Skeletal muscle tissue (tissue), 4 donors: ENCODE measurements around the gene SPTLC2. TPM values are rescaled to one million over a fixed set of nuclear protein-coding genes. Genes with fewer than 3 reads are reported as not detected.

Experiments used
- H3K27ac ChIP-seq: one replicate; pipeline ENCODE4 v1.7.0; 2013; ENCODE audit warnings: mild to moderate bottlenecking, low read depth, low read length, inconsistent platforms
- H3K27me3 ChIP-seq, 3 donors: one replicate each; pipeline ENCODE4 v1.7.0; 2013; ENCODE audit warnings: low read length in 3 of 3; ENCODE audit not compliant: control insufficient read depth in 3 of 3, insufficient read depth in 3 of 3
- H3K36me3 ChIP-seq, 3 donors: one replicate each; pipeline ENCODE4 v1.7.0; 2013; ENCODE audit warnings: low read length in 3 of 3; ENCODE audit not compliant: control insufficient read depth in 3 of 3, insufficient read depth in 3 of 3
- H3K4me1 ChIP-seq, 3 donors: one replicate each; pipeline ENCODE4 v1.7.0; 2013; ENCODE audit warnings: low read length in 3 of 3, mild to moderate bottlenecking in 3 of 3; ENCODE audit not compliant: control insufficient read depth in 3 of 3, insufficient read depth in 3 of 3
- H3K4me3 ChIP-seq, 3 donors: one replicate each; pipeline ENCODE4 v1.7.0; 2013; ENCODE audit warnings: low read length in 3 of 3
- H3K9ac ChIP-seq, 3 donors: one replicate each; pipeline ENCODE4 v1.7.0; 2013; ENCODE audit warnings: low read length in 3 of 3, mild to moderate bottlenecking in 3 of 3, moderate library complexity in 2 of 3, low read depth in 1 of 3
- H3K9me3 ChIP-seq, 3 donors: one replicate each; pipeline ENCODE4 v1.7.0; 2013; ENCODE audit warnings: low read length in 3 of 3; ENCODE audit not compliant: control insufficient read depth in 3 of 3
- total RNA-seq: library from RNA; depleted of rRNA; stranded (reverse); fragments of >200 nt; gene quantifications from one replicate; pipeline ENCODE4 v1.2.3, GENCODE V29; 2014
- donor health status: Osteomylitis.

SPTLC2 gene
- total RNA-seq, 1 donor from 2014 or later, result 20.4 TPM

- H3K27ac ChIP-seq, result no peak overlapping the region
- peaks cover 4 to 15% (median 5%) of the 10 kb centered on the region in 3 donors for H3K4me1 ChIP-seq
- no peaks in the 10 kb centered on the region for H3K27me3 ChIP-seq
- no peaks in the 10 kb centered on the region for H3K9me3 ChIP-seq
- peaks cover 0 to 8% (median 0%) of the 10 kb centered on the region in 3 donors for H3K36me3 ChIP-seq
- H3K4me3 ChIP-seq, result no peak overlapping the region
- H3K9ac ChIP-seq, result no peak overlapping the region
Measured at GRCh38 chr14:77579780-77580179, 36.7 kb downstream of the SPTLC2 start.

- H3K4me3 ChIP-seq, result no peak overlapping the region
- no peaks in the 10 kb centered on the region for H3K9me3 ChIP-seq
- no peak overlapping the region for H3K9ac ChIP-seq
- peaks cover 0 to 8% (median 0%) of the 10 kb centered on the region in 3 donors for H3K36me3 ChIP-seq
- H3K27ac ChIP-seq, result no peak overlapping the region
- peaks cover 4 to 11% (median 5%) of the 10 kb centered on the region in 3 donors for H3K4me1 ChIP-seq
- H3K27me3 ChIP-seq, result no peaks in the 10 kb centered on the region
Measured at GRCh38 chr14:77579065-77579464, 37.4 kb downstream of the SPTLC2 start.

GRCh38 chr14:77574446-77575115 is 41.9 kb downstream of the SPTLC2 start:
- Histone ChIP-seq H3K4me1 (no peaks in the 10 kb centered on the region), H3K9ac (no peak overlapping the region), H3K36me3 (peaks cover 0 to 8% (median 0%) of the 10 kb centered on the region in 3 donors), H3K9me3 (no peaks in the 10 kb centered on the region), H3K27me3 (no peaks in the 10 kb centered on the region), H3K27ac (no peak overlapping the region), H3K4me3 (no peak overlapping the region)

- H3K9me3 ChIP-seq, result no peaks in the 10 kb centered on the region
- H3K27me3 ChIP-seq, result no peaks in the 10 kb centered on the region
- no peaks in the 10 kb centered on the region for H3K4me1 ChIP-seq
- H3K27ac ChIP-seq, result no peak overlapping the region
- H3K9ac ChIP-seq, result no peak overlapping the region
- peaks cover 0 to 8% (median 0%) of the 10 kb centered on the region in 3 donors for H3K36me3 ChIP-seq
- H3K4me3 ChIP-seq, result no peak overlapping the region
Measured at GRCh38 chr14:77573964-77574363, 42.5 kb downstream of the SPTLC2 start.

- no peak overlapping the region for H3K4me3 ChIP-seq
- no peak overlapping the region for H3K9ac ChIP-seq
- H3K9me3 ChIP-seq, result no peaks in the 10 kb centered on the region
- H3K27ac ChIP-seq, result no peak overlapping the region
- H3K27me3 ChIP-seq, result no peaks in the 10 kb centered on the region
- H3K4me1 ChIP-seq, result peaks cover 0 to 2% (median 0%) of the 10 kb centered on the region in 3 donors
- peaks cover 0 to 7% (median 4%) of the 10 kb centered on the region in 3 donors for H3K36me3 ChIP-seq
Measured at GRCh38 chr14:77570706-77571268, 45.6 kb downstream of the SPTLC2 start.

GRCh38 chr14:77565994-77566305 is 50.5 kb downstream of the SPTLC2 start:
- peaks cover 0 to 2% (median 0%) of the 10 kb centered on the region in 3 donors for H3K4me1 ChIP-seq
- H3K9me3 ChIP-seq, result no peaks in the 10 kb centered on the region
- peaks cover 2 to 7% (median 5%) of the 10 kb centered on the region in 3 donors for H3K36me3 ChIP-seq
- no peak overlapping the region for H3K27ac ChIP-seq
- H3K27me3 ChIP-seq, result no peaks in the 10 kb centered on the region
- no peak overlapping the region for H3K4me3 ChIP-seq
- no peak overlapping the region for H3K9ac ChIP-seq

- Histone ChIP-seq H3K4me3 (no peak overlapping the region), H3K36me3 (peaks cover 3 to 7% (median 6%) of the 10 kb centered on the region in 3 donors), H3K9me3 (no peaks in the 10 kb centered on the region), H3K9ac (no peak overlapping the region), H3K27me3 (no peaks in the 10 kb centered on the region), H3K4me1 (peaks cover 0 to 2% (median 0%) of the 10 kb centered on the region in 3 donors), H3K27ac (no peak overlapping the region)
Measured at GRCh38 chr14:77565289-77565993, 51.0 kb downstream of the SPTLC2 start.

GRCh38 chr14:77562681-77563080 is 53.8 kb downstream of the SPTLC2 start:
- Histone ChIP-seq H3K9me3 (no peaks in the 10 kb centered on the region), H3K36me3 (peaks cover 3 to 7% (median 6%) of the 10 kb centered on the region in 3 donors), H3K27ac (no peak overlapping the region), H3K9ac (no peak overlapping the region), H3K4me1 (peaks cover 0 to 2% (median 0%) of the 10 kb centered on the region in 3 donors), H3K4me3 (no peak overlapping the region), H3K27me3 (no peaks in the 10 kb centered on the region)

GRCh38 chr14:77561881-77562280 is 54.6 kb downstream of the SPTLC2 start:
- Histone ChIP-seq H3K27me3 (no peaks in the 10 kb centered on the region), H3K9ac (no peak overlapping the region), H3K36me3 (peaks cover 3 to 11% (median 4%) of the 10 kb centered on the region in 3 donors), H3K4me3 (no peak overlapping the region), H3K27ac (no peak overlapping the region), H3K4me1 (peaks cover 0 to 2% (median 0%) of the 10 kb centered on the region in 3 donors), H3K9me3 (no peaks in the 10 kb centered on the region)

- no peak overlapping the region for H3K4me3 ChIP-seq
- H3K27ac ChIP-seq, result no peak overlapping the region
- H3K36me3 ChIP-seq, result peaks cover 3 to 20% (median 4%) of the 10 kb centered on the region in 3 donors
- no peaks in the 10 kb centered on the region for H3K27me3 ChIP-seq
- no peaks in the 10 kb centered on the region for H3K9me3 ChIP-seq
- no peak overlapping the region for H3K9ac ChIP-seq
- no peaks in the 10 kb centered on the region for H3K4me1 ChIP-seq
Measured at GRCh38 chr14:77559381-77559780, 57.1 kb downstream of the SPTLC2 start.
